Measurements from ENCODE around the gene GLIPR1L1.

GRCh38 chr12:75315518-75315917 is 19.0 kb upstream of the GLIPR1L1 start:
- TF ChIP-seq, protein P1, sequence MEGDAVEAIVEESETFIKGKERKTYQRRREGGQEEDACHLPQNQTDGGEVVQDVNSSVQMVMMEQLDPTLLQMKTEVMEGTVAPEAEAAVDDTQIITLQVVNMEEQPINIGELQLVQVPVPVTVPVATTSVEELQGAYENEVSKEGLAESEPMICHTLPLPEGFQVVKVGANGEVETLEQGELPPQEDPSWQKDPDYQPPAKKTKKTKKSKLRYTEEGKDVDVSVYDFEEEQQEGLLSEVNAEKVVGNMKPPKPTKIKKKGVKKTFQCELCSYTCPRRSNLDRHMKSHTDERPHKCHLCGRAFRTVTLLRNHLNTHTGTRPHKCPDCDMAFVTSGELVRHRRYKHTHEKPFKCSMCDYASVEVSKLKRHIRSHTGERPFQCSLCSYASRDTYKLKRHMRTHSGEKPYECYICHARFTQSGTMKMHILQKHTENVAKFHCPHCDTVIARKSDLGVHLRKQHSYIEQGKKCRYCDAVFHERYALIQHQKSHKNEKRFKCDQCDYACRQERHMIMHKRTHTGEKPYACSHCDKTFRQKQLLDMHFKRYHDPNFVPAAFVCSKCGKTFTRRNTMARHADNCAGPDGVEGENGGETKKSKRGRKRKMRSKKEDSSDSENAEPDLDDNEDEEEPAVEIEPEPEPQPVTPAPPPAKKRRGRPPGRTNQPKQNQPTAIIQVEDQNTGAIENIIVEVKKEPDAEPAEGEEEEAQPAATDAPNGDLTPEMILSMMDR (conservative IDR thresholded peaks at IDR 0.05; ENCODE audit: low read depth, low read length) = no peak
- TF ChIP-seq BHLHE40 (IDR thresholded peaks at IDR 0.05; ENCODE audit: low read depth, low read length) (no peak), POLR2A (IDR thresholded peaks at IDR 0.05; ENCODE audit: low read depth, low read length) (no peak), MAZ (IDR thresholded peaks at IDR 0.05; ENCODE audit: borderline replicate concordance, low read depth, low read length) (no peak), SMC3 (IDR thresholded peaks at IDR 0.05; ENCODE audit: low read depth, low read length) (no peak), MXI1 (IDR thresholded peaks at IDR 0.05; ENCODE audit: borderline replicate concordance, low read depth, low read length) (no peak), CHD1 (IDR thresholded peaks at IDR 0.05; ENCODE audit: low read depth, low read length) (no peak), CEBPB (IDR thresholded peaks at IDR 0.05; ENCODE audit: low read depth, low read length) (no peak), FOS (IDR thresholded peaks at IDR 0.05; ENCODE audit: low read depth, low read length) (no peak), RAD21 (IDR thresholded peaks at IDR 0.05; ENCODE audit: low read length) (no peak), MAFK (IDR thresholded peaks at IDR 0.05; ENCODE audit: low read depth, low read length) (no peak), ELK1 (IDR thresholded peaks at IDR 0.05; ENCODE audit: borderline replicate concordance, low read depth, low read length) (no peak), USF2 (IDR thresholded peaks at IDR 0.05; ENCODE audit: low read depth, low read length) (no peak), RCOR1 (IDR thresholded peaks at IDR 0.05; ENCODE audit: insufficient replicate concordance, low read length) (no peak)
